Glomerular visceral epithelial cell (primary cell): ENCODE results near the gene NPC1.

ENCODE experiments used
- DNase-seq: peaks from one replicate; pipeline ENCODE4 v3.0.0-alpha.2; 2016; ENCODE audit errors: extremely low spot score

The NPC1 gene

DNA sequence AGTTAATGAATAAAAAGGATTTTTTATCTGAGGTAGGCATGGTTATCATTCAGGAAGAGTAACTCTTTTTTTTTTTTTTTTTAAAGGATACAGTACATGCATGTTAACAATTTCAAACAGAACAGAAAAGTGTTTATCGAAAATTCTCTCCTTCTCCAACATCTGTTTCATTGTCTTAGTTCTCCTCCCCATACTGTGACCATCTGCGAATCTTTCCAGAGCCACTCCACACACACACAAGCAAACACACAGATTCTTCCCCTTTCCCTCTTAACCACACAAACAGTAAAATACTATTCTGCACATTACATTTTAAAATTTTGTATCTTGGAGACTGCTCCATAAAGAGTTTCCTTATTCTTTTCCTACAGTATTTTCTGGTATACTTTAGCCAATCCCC lies 38.0 kb downstream of the NPC1 start:
- no peak for DNase-seq

DNA sequence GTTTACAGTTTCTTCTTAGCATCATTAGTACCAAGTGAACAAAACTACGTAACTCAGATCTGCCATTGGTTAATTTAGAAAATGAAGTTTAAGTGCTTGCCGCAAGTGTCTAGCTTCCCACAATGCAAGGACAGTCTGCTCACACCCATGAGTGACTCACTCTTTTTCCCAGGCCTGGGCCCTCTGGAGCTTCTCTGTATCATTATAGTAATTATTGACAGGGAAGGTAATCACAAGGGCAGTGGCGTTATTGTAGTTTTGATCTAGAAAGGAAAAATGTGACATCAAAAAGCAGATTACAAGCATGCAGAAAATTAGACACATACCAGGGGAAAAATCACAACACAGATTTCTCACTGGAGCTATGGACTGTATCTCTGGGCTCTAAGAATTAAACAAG lies 38.5 kb downstream of the NPC1 start:
- peak; percentile 69 for DNase-seq

DNA sequence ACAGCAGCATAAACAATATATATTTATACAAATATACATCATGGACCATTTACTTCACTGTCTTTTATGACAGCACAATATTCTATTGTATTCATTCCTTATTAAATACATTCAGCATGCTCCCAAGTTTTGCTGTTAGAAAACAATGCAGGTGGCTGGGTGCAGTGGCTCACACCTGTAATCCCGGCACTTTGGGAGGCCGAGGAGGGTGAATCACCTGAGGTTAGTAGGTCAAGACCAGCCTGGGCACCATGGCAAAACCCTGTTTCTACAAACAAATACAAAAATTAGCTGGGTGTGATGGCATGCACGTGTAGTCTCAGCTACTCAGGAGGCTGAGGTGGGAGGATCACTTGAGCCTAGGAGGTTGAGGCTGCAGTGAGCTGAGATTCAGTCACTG lies 39.0 kb downstream of the NPC1 start:
- no peak for DNase-seq

DNA sequence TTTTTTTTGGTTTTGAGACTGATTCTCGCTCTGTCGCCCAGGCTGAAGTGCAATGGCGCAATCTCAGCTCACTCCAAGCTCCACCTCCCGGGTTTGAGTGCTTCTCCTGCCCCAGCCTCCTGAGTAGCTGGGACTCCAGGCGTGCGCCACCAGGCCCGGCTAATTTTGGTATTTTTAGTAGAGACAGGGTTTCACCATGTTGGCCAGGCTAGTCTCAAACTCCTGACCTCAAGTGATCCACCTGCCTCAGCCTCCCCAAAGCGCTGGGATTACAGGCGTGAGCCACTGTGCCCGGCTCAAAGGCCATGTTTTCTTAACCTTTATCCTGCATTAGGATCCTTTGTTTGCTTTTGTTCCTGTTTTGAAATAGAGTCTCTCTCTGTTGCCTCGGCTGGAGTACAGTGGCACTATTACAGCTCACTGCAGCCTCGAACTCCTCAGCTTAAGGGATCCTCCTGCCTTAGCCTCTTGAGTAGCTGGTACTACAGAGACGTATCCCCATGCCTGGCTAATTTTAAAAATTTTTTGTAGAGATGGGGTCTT lies 41.0 kb downstream of the NPC1 start:
- DNase-seq, result no peak

DNA sequence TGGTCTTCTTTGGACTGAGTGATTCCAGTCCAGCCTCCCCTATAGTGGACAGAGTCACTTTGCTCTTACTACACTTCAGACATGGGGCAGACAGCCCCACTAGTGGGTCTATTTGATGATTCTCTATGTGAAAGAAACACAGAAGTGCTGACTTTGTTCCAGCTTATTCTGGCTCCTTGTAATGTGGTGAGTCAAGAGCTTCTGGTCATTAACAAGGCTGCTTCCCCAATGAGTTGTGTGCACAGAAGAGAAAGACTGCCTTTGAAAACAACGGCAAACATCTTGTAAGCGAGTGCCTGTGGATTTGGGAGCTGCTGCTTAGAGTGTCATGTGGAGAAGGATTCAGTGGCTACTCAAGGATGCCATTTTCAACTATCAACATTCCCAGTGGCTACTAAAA lies 43.8 kb downstream of the NPC1 start:
- no peak for DNase-seq

DNA sequence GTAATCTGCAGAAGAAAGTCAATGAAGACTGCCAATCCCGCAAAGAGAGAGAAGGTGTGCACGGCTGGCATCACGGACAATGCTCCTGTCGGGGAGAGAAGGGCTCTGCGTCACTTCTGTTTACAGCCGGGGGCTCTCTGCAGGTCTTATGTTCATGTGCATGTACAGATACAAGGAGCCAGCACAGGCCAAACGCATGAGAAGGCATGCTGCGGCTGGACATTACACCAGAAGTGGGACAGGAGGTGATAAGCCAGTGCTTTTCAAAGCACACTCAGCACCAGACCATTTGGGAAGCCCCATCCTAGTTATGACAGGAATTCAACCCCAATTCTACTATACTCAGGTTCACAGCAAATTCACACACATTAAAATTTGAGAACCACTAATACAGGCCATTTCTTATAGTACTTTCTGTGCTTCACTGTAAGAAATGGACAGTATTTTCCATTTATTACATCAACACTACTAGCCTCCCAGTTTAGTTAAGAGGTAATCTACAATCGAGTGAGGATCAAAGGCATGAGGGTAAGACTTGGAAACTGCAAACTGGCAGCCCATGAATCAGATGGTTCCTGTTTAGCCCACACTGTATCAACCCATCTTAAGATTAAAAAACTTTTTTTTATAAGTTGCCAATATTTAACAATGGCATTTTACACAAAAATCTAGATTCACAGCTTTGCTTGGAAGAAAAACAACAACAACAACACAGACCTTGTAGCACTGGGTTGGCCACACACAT lies 44.8 kb downstream of the NPC1 start:
- DNase-seq, result no peak

DNA sequence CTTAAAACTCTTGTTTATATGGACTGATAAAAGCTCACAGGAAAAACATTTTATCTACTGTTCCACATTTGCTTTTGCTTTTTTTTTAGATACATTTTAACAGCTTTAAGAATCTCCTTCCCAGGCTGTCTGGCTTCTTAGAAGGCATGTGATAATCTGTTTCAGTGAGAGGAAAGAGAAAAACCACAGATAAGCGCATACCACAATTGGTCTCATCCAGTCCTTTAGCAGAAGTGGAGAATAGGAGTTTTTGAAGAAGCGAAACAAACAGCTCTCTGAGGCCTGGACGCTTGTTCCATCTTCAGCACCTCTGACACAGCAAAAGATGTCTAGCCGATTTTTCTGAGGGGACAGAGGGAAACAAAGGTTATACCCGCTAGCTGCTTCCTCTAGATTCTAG lies 45.4 kb downstream of the NPC1 start:
- DNase-seq, result no peak

DNA sequence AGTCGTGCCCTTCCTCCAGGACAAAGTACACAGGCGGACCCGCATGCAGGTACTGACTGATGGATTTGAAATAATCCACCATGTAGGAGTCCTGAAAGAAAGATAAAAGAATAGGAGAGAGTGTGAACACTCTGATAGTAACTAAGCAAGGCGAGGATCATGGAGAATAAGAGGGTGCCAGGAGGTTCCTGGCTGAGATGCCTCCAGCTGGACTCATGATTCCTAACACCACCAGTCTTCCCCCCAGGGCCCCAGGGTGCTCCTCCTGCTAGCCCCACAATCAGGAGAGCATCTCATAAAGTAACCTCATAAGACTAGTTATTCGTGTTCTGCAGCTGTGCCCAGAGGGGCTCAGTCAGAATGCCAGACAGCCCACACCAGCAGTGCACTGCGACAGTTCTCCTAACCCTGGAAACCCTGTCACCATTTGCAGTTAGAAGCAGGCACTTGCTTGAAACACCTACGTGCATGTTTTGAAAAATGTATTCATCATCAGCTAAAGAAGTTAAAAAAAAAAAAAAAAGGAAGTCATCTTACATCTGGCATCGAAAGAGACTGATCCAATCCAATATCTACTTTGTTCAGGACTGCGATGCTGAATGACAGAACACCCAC lies 46.3 kb downstream of the NPC1 start:
- DNase-seq, result no peak

DNA sequence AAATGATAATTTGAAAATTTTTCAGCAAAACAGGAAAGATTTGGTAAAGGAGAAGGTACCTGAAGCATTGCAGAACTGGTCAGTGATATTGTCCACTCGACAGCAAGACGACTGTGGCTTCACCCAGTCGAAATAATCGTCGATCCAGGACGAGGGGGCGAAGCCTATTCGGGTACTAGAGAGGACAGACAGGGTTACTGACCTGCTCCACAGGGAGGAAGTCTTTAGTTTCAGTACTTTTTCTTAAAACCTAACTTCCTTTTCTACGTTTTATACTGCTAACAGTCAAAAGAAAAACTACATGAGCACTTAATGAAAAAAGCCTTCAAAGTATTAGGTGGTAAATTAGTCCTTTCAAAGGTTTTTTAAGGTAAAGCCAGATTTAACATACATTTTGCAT lies 47.0 kb downstream of the NPC1 start:
- DNase-seq, result no peak

DNA sequence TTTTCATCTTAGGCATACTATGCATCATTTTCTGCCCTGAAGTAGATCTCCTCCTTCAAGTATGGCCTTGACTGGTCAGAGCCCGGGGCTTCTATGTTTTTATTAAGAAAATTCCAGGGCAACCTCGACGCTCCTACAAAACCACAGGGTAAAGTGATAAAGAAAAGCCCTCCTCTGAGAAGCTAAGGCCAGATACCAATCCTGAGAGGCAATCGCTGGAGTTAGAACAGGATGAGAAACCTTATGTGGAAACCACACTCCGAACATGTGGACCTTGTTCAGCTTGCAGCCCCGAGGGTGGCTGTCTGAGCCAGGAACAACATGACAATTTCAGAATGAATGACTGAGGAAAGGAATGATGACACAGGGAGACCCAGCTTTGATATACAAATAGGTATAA lies 47.4 kb downstream of the NPC1 start:
- no peak for DNase-seq

DNA sequence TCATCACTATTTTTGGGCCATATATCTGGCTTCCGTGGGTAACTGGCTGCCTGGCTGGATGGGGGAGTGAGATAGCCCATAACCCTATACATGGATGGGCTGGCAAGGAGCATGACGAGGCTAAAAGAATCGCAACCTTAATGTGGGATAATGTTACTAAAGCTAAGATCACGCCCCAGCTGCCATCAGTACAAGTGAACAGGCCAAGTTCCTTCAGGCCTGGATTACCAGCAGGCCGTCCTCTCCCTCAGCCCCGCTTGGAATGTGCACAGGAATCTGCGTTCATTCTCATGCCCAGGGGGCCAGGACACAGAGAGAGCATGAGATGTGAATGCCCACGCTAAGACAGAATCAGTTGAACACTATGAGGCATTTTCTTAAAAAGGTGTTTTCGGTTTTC lies 48.3 kb downstream of the NPC1 start:
- no peak for DNase-seq

DNA sequence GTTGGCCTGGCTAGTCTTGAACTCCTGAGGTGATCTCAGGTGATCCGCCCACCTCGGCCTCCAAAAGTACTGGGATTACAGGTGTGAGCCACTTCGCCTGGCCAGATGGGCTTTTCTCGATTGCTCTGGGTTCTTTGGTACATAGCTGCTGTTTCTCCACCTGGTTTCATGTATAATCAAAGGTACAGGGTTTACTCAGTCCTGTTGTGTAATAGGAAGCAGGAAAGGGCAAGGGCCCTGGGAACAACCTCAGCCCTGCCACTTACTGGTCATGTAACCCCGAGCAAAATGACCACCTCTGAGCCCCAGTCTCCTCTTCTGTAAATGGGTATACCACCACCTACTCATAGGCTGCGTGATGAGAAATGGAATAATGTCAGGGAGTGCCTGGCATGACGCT lies 49.0 kb downstream of the NPC1 start:
- DNase-seq, result no peak

DNA sequence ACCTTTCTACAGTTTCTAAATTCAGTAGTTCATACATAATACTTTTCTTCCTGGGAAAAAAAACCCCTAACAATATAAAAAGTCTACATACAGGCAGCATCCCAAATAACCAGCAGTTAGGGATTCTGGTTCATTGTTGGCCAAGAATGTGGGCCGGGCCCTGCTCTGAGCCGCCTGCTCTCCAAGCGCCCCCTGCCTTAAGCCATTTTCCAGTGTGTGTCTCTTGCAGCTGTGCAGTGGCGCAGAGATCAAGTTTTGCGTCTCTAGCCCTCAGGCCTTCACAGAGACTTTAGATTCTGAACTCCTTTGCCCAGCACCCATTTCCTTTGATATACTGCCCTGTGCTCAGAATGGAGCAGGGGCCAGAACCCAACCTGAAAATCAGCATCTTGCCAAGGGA lies 50.1 kb downstream of the NPC1 start:
- DNase-seq, result no peak

DNA sequence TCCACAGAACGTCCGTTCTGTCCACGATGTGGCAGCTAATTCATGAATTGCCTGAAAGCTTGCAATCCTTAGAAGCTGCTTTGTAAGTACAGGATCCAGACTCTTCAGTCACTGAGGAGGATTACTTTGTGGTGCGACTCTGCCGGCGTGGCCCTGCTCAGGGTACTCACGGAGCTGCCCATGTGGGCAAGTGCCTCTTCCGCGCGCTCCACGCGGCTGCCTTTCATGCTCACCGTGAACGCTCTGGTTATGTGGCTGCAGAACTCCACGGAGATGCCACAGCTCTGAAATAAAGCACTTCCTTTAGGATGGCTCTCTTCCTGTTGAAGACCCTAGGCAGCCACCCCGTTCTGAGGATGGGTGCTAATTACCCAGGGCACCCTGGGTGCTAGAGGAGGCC lies 52.0 kb downstream of the NPC1 start:
- no peak for DNase-seq

DNA sequence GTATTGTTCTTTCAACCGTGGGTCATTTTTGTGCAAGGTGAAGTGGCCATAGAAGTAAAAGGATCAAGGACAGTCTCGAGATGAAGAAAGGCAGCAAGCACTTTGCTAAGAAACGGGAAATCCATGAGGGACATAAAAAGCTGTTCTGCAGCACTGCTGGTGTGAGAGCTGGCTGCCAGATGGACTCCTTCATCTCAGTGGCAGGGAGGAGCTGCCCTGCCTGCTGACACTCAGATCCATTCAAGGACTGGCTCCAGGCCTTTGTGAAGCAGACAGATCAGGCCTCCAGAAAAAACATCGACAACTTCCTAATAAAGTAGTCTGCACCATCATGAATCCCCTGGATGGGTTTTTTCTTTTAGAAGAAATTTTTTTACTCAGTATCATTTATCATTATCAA lies 53.5 kb downstream of the NPC1 start:
- DNase-seq, result no peak

DNA sequence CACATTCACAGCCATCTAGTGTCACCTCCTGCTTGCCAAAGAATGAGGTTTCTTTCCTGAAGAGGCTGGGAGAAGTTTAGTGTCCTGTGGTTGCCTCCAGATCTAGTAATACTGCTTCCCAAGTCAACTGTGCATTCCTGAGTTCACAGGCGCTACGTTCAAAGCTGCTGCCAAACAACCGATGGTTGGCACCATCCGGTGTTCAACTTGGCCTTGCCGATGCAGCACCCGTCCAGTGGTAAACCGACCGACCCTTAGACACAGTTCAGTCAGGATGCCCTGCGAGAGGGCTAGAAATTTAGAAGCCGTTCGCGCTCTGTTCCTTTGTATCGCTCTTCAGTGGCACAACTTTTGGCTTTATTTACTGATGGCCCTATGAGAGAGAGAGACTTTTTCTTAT lies 54.4 kb downstream of the NPC1 start:
- no peak for DNase-seq

DNA sequence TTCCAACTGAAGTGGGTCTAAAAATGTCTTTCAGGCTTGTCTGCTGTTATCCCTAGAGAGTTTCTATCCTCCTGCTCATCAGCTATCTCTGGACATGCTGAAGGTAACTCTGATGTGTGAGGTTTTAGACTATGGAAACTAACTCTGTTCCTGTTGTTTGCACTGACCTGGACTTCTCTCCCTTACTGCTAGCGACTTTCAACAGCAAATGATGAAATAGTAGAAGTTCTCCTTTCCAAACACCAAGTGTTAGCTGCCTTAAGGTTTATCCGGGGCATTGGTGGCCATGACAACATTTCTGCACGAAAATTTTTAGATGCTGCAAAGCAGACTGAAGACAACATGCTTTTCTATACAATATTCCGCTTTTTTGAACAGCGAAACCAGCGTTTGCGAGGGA lies 56.1 kb downstream of the NPC1 start:
- DNase-seq, result no peak

DNA sequence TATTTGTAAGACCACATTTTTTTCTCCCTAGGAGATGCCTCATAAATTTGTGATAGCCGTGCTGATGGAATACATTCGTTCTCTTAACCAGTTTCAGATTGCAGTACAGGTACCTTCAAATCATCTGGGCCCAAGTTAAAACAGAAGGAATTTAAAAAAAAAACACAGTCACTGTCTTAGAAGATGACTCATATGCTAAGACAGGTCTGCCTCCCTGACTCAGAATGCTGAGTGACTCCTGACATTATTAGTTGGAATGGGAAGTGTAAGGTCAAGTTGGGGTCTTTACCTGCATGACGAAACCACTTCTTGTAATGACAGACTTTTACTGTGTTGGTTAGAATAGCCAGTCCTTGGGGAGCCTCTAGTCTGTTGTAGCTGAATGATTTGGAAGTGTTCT lies 56.7 kb downstream of the NPC1 start:
- DNase-seq, result peak; percentile 74

DNA sequence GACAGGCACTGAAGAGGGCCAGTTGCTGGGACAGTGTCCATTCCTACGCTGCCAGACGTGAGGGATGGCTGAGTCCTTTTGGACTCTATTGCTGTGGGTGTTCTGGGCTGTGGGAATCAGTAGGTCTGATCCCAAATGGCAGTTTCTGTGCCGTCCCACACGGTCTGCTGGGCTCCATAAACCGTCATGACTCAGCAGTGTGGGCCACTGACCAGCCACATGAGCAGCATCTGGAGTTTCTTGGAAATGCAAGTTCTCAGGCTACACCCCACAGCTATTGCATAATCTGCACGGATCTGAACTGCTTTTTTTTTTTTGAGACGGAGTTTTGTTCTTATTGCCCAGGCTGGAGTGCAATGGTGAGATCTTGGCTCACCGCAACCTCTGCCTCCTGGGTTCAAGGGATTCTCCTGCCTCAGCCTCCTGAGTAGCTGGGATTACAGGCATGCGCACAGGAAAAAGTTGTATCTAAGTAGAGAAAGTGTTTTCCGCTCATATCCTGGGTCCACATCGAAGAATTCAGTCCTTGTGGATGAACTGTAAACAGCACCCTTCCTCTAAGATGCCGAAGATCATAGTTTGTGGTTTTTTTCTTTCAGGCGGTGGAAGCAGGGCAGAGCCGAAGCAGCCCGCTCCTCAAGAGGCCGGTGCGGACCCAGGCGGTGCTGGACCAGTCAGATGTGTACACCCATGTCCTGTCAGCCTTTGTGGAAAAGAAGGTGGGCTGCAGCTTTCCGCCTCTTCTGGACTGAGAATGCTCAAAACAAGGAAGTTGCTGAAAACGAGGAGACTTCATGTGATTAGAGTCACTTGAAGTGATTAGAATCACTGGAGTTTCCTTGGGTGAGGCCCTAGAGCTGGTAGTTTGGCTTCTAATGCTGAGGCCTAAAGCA lies 57.5 kb downstream of the NPC1 start:
- DNase-seq, result peak; percentile 31

DNA sequence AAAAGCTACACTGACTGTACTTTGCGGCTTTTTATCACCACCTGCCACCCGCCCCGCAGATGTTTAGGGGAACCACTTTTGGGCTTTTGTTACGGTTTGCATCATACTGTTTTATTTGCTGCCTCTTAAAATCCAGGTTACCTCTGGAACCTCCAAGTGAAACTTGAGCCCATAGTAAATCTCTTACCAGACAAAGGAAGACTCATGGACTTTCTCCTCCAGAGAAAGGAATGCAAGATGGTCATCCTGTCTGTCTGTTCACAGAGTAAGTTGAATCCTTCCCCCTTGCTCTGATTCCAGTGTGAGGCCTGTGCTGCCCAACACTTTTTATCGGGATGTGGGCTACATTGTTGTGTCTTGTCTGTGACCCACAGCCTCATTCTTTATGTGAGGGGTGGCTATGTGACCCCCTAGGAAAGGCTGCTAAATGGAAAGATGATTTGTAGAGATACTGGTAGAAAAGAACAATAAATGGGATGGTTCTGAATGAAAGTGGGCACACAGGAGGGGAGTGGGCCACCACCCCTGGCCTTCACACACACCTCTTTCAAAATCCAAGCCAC lies 59.7 kb downstream of the NPC1 start:
- DNase-seq, result no peak

DNA sequence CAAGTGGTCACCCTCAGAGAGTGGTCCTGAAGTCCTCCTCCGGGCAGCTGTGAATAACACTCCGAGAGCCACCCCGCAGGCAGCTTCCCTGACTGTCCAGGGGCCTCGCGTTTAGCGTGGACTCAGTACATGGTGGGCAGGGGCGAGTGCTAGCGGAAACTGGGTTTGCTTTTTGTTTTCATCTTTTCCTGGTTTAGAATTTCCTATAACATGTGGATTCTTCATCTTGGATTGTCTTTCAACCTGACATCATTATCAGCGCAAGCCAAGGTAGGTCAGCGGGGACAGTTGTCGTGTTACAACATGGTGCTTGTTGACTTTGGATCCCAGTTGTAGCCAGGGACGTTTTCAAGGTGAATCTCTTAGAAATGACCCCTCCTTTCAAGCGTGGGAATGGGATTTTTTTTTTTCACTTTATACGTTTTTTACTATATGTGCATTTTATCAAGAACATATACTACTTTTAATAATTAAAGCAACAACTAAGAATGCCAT lies 62.0 kb downstream of the NPC1 start:
- no peak for DNase-seq
